ENCODE data around the gene OAT. TPM values are rescaled to one million over a fixed set of nuclear protein-coding genes. Genes with fewer than 3 reads are reported as not detected.

Gene OAT
- total RNA-seq = 100 to 1,000 TPM in 1 of 2 donors, 10 to 100 TPM in 1; 67.8 to 255 TPM
- 10 to 100 TPM; 25.1 to 70.4 TPM for polyA plus RNA-seq

GRCh38 chr10:124418726-124419501 is at the start of gene OAT:
TSS of gene OAT (minus strand) at chr10:124418923. CDS start at chr10:124412171, 6,752 bp downstream.
- Histone ChIP-seq H3K9me3 (ENCODE audit: control insufficient read depth in 4 of 4, low read length in 3 of 4) (no peaks in the 10 kb centered on the region), H3K4me3 (ENCODE audit: low read depth in 1 of 3, low read length in 3 of 3) (peak within 1 kb of the TSS; percentile 44 to 78 (median 54)), H3K27ac (ENCODE audit: low read depth in 1 of 2, low read length in 2 of 2) (peak within 1 kb of the TSS; percentile 75 to 78), H3K9ac (ENCODE audit: low read depth in 1 of 2, low read length in 2 of 2) (peak within 1 kb of the TSS in 1 of 2 donors; percentile 27), H3K36me3 (ENCODE audit: control insufficient read depth in 4 of 4, insufficient read depth in 3 of 4, low read depth in 1 of 4, low read length in 3 of 4) (no peaks in the 10 kb centered on the region), H3K27me3 (ENCODE audit: control insufficient read depth in 4 of 4, insufficient read depth in 4 of 4, low read length in 3 of 4) (peaks cover 0 to 9% (median 0%) of the 10 kb centered on the region in 4 donors), H3K4me1 (ENCODE audit: control insufficient read depth in 4 of 4, insufficient read depth in 4 of 4, low read length in 3 of 4) (peaks cover 8 to 34% (median 26%) of the 10 kb centered on the region in 4 donors)
- peak; percentile 98 for DNase-seq (ENCODE audit: low spot score)
- TF ChIP-seq GABPA (IDR thresholded peaks at IDR 0.05 in 1 of 2, conservative IDR thresholded peaks at IDR 0.05 in 1 of 2) (no peak), MAX (IDR thresholded peaks at IDR 0.05) (no peak), RAD21 (IDR thresholded peaks at IDR 0.05) (peak in 1 of 2 donors; percentile 43), TAF1 (conservative IDR thresholded peaks at IDR 0.05) (no peak), YY1 (IDR thresholded peaks at IDR 0.05) (peak; percentile 57), SP1 (IDR thresholded peaks at IDR 0.05) (peak; percentile 85), HNF4G (IDR thresholded peaks at IDR 0.05) (peak; percentile 39), REST (IDR thresholded peaks at IDR 0.05) (peak; percentile 86), HNF4A (conservative IDR thresholded peaks at IDR 0.05) (peak in 1 of 2 donors; percentile 33), RXRA (IDR thresholded peaks at IDR 0.05) (peak; percentile 17 to 26), JUND (IDR thresholded peaks at IDR 0.05) (no peak)
- 3% methylated on average over 70 of the region's 70 CpGs for WGBS

GRCh38 chr10:124467165-124467564 is 48.4 kb upstream of the OAT start:
- no peak for DNase-seq (ENCODE audit: low spot score)
- no peaks in the 10 kb centered on the region for H3K27me3 ChIP-seq (ENCODE audit: control insufficient read depth in 4 of 4, insufficient read depth in 4 of 4, low read length in 3 of 4)
- 79% methylated on average over 4 of the region's 4 CpGs for WGBS
- H3K9ac ChIP-seq (ENCODE audit: low read depth in 1 of 2, low read length in 2 of 2) = no peak overlapping the region
- H3K27ac ChIP-seq (ENCODE audit: low read depth in 1 of 2, low read length in 2 of 2) = peak overlapping the region; percentile 56 to 74
- no peaks in the 10 kb centered on the region for H3K9me3 ChIP-seq (ENCODE audit: control insufficient read depth in 4 of 4, low read length in 3 of 4)
- H3K36me3 ChIP-seq (ENCODE audit: control insufficient read depth in 4 of 4, insufficient read depth in 3 of 4, low read depth in 1 of 4, low read length in 3 of 4) = no peaks in the 10 kb centered on the region
- H3K4me3 ChIP-seq (ENCODE audit: low read depth in 1 of 3, low read length in 3 of 3) = no peak overlapping the region
- TF ChIP-seq FOXA1 (IDR thresholded peaks at IDR 0.05) = no peak
- TF ChIP-seq JUND (IDR thresholded peaks at IDR 0.05) = no peak
- no peak for TF ChIP-seq GABPA (IDR thresholded peaks at IDR 0.05 in 1 of 2, conservative IDR thresholded peaks at IDR 0.05 in 1 of 2)
- TF ChIP-seq TAF1 (conservative IDR thresholded peaks at IDR 0.05) = no peak
- peaks cover 29 to 77% (median 66%) of the 10 kb centered on the region in 4 donors for H3K4me1 ChIP-seq (ENCODE audit: control insufficient read depth in 4 of 4, insufficient read depth in 4 of 4, low read length in 3 of 4)
